Measurements from ENCODE around the gene PIGC.

Gene PIGC

DNA sequence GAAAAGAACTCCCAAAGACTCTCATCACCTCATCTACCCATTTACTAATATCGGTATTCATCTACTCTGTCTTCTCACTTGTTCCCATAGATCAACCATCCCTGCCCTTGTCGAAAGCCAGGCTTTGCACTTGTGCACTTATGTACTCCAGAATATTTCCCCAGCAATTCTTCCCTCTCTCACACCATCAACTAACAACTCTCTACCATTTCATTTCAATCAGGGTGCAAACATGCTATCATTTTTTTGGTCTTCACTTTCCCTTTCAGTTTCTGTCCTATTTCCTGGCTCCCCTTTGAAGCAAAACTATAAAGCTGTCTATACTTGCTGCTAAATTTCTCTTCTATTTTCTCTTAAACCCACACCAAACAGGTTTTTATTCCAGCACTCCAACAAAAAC lies 16.7 kb downstream of the PIGC start:
- no peak for DNase-seq

DNA sequence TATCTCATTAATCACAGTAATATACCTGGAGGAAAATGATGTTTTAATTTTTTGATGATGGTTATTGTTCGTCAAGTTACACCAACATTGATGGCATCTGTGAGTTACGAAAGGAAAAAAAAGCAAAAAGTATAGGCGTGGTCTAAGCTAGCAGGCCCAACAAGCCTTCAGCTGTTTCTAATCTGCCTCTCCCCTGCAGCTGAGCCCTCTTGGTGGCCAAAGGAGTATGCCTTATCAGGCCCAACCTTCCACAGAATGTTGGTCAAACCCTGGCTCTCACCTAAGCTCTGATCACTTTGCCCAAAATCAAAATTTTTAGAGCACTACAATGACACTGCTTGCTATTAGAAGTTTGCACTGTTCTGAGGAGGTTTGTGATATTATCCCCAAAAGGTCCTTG lies 18.5 kb downstream of the PIGC start:
- no peak for DNase-seq

DNA sequence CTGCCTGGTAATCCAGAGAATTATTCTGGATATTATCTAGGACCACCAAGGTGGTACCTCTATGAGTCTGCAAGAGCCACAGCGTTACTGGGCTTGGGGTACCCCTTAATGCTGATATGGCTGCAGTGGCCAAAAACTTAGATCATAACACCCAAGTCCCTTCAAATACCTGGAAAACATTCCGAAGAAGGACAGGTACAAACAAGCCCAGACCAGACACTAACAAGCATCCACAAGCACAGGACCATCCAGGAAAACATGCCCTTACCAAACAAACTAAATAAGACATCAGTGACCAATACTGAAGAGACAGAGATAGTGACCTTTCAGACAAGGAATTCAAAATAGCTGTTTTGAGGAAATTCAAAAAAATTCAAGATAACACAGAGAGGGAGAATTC lies 20.5 kb downstream of the PIGC start:
- DNase-seq: no peak

DNA sequence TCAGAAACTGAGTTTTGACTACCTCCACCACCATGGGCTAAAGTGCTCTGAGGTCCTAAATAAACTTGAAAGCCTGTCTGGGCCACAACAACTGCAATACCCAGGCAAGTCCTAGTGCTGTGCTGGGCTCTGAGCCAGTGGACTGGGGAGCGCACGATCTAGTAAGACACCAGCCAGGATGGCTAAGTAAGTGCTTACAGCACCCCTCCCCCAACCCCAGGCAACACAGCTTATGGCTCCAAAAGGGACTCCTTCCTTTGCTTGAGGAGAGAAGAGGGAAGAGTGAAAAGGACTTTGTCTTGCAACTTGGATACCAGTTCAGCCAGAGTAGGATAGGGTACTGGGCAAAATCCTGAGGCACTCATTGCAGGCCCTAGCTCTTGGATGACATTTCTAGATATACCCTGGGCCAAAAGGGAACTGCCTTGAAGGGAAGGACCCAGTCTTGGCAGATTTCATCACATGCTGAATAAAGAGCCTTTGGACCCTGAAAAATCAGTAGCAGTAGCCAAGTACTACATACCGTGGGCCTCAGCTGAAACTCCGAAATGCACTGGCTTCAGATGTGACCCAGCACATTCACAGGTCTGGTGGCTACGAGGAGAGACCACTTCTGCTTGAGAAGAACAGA lies 21.8 kb downstream of the PIGC start:
- no peak for DNase-seq

DNA sequence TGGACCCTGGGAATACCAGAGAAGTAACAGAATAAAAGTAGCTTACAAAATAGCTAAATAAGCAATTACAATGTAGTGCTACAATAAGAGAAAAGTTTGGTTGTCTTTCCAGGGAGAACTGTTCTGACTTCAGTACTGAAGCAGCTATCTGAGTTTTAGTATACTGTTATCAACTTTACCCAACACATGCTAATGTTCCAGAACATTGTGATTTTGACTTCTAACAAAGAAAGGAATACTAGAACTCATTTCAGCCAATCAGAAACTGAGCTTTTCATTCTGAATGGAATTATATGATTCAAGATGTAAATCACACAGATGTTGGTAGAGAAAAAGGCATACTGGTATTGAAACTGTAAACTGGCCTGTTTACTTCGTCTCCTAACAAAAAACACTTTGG lies 23.5 kb downstream of the PIGC start, which contains the start of gene C1orf105:
C1orf105 (plus strand) TSS at position 301 of the 400 bp plus-strand sequence. CDS start 201 bp downstream, outside the sequence.
- no peak for DNase-seq

DNA sequence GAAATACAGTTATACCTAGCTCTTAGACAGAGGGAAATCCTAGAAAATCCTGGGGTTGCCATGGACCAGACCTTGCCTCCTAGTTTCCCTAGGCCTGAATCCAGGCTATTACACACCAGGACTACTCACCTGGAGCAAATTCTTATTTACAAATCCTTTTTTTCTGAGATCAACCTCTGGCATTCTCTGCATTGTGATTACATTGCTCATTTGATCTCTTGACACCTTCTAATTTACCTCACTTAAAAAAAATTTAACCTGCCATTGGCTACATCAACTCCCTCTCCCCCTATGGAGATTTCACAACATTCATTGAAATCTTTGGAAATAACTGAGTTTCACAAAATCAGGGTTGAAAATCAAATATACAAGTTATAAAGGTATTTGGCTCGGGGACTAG lies 26.3 kb downstream of the PIGC start:
- DNase-seq: no peak

DNA sequence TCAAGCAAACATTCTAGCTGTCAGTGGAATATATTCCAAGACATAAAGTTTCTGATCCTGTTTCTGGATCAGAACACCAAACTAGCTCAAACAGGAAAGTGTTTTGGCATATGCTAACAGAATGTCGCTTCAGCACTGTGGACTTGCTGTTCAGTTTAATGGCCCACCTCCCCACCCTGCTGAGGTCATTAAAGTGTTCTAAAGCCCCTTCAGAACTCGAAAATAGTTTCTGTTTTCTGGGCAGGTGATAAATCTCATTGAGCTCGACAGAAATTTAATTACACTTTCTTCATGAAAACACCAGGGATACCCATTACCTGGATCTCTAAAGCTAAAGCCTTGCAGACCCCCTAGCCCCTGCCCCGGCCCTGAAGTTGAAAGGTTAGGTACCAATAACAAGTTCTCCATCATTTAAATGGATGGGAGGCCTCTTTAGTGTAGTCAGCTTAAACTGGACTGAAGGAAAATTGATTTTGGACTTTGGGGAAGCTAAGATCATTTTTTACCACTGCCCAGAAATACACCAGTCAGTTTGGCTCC lies 27.3 kb downstream of the PIGC start:
- DNase-seq: no peak

DNA sequence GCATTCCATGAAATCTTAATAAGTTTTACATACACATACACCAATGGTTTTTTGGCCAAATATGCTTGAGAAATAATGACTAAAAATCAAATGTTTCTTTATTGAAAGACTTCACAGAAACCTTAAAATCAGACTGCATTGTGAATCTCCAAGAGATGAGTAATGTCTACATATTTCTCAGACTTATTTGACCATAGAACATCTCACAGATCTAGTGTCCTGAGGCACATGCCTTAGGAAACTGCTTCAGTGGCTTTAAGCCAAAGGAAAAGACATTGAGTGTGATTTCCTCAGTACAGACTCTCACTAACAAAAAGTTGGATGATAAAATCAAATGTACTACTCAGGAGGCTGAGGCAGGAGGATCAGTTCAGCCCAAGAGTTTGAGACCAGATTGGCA lies 29.5 kb downstream of the PIGC start:
- DNase-seq: no peak

DNA sequence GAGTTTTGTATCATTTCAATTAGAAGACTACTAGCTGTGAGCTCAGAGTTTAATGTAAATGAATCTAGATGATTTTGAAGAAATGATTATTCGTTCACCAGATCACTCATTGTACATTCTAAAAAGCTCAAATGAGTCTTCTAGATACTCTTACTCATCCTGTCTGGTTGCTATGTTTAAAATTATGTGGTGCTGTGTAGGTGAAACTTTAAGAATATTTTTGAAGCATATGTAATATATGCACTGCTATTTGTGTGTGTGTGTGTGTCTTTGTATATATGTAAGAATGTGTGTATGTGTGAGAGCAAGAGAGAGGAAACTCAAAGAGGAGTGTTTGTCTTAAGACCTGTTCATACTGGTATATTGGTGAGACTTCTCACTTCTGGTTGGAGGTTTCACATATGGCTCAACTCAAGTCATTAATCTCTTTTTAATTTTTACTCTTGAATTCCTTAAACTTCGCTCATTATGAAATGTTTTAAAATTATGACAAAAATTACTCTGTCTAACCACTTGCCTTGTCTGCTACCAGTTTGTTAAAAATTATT lies 32.0 kb downstream of the PIGC start:
- DNase-seq: no peak

DNA sequence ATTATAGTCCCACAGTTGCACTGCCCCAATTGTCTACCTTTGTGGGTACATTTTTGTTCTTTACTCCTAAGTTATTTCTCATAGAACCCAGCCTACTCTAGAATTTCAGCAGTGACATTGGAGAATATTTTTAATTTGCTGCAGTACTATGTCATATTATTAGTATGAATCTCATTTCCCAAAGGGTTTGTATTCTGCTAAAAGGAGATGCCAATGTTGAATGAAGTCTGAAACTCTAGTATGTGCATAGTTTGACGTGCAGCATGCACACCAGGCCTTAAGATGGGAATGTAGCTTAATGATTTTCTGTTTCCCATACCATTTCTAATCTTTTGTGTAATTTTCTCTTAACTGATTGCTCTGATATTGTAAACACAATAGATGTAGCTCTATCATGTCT lies 33.8 kb downstream of the PIGC start:
- DNase-seq: no peak

DNA sequence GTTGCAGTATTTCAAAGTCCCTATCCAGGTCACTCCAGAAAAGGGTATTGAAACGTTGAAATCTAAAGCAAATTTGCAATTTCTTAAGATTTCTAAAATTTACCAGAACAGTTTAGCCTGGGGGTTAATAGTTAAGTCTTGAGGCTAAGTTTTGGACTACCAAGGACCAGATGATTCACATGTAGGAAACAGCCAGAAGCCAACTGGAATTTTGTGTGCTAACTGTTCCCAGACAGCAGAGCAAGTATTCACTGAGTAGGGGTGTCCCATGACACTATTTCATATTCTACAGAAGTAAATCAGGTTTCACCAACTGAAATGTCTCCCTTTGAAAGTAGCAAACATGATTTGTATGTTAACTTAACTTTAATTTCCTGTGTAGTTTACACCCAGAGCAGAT lies 34.9 kb downstream of the PIGC start:
- no peak for DNase-seq

DNA sequence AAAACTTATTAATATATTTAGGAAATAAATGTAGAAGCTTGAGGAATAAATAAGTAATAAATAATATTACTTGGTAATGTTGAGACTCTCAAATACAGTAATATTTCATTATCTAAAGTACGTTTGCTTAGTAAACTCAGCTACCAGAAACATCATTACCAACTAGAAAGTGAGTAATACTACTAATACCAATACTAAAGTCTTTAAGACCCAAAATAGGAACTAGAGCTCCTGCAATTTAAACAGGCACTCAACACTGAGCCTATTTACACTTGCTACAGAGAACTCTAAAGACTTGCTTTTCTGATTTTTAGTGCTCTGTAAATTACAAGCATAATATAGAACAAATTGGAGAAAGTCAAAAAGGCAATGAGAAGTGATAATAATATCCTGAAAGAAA lies 36.9 kb downstream of the PIGC start:
- no peak for DNase-seq

DNA sequence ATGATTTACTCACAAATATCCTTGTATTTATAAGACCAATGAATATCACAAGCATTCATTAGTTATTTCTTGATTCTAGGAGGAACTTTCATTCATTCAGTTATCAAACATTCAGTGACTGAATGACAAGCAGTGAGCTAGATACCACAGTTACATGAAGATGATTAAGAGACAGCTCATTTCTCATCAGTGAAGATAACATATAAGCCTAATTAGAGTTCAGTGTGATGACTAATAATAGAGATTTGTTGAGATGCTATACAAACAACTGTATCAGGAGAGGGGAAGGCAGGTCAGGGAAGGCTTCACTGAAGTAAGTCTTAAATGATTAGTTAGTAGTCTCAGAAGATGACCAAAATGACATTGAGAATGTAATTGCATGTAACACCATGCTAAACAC lies 38.0 kb downstream of the PIGC start:
- no peak for DNase-seq

DNA sequence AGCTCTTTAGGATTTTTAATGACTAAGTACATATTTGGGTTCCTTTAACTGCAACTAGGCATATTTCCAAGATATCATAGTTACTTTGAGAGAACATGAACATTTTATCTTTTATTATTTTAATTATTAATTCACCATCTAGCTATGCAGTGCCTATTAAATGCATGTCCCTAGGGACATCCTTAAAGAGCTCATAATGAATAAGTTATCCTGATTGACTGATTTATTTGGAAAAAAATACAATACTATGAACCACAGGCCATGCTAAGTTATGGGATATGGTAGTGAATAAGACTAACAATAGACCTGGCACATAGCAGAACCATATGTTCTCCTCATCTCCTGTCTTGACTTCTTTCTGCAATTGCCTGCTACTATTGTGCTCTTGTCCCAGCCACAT lies 39.7 kb downstream of the PIGC start:
- no peak for DNase-seq

DNA sequence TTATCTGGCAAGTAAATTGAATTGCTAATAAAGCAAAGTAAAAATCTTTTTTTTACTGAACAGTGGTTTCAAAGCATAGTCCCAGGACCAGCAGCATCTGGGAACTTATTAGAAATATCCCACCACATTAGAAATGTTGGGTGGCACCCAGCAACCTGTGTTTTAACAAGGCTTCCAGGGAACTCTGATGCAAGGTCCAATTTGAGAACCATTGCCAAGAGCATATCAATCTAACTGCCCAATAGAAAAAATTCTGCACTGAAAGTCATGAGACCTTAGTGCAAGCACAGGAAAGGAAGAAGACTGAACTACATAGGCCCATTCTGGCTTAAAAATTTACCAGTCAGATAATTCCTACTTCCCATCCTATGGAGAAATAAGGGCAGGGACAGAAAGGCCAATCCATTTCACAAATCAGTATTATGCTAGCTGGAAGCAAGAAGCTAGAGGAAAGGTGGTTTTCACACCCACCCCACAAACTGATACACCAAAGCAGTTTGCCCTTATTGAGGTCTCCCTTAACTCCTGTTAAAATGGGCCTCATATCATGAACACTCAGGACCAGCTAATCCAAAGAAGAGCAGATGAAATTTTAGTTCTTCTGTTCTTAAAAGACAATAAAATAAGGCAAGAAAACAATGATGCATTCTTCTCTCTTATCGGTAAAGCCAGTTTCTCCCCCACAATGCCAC lies 40.8 kb downstream of the PIGC start:
- no peak for DNase-seq

DNA sequence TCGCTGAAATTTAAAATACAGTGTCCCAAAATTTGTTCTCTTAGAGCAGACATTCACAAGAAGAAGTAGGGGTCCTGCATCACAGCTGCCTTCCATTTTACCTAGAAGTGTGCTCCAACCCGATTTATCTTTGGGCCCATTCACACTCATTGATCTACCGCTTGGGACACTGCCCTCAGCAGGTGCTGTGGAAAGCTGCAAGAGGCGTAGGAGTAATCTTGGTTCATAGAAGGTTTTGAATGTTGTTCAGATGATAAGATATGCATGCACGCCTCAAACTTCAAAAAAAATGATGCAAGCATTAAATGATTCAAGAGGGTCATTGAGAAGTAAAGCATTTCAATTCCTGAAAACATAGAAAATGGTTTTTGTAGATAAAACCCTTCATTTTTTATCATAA lies 42.0 kb downstream of the PIGC start:
- no peak for DNase-seq

DNA sequence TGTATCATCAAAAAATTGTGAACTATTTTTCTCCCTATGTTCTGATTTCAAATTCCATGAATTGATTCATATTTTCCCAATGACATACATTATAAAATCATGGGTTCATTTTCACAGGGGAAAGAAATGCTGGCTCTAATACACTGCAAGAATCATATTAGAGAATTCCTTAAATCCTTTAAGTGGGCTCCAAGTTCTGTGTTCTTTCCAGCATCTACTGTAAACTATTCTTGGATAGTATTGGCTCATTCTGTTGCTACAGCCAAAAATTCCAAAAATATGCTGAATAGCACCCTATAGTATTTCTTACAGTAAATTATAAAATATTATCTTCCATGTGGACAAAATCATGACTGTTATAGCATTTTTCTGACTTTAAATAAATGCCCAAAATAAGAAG lies 42.4 kb downstream of the PIGC start:
- DNase-seq: no peak

DNA sequence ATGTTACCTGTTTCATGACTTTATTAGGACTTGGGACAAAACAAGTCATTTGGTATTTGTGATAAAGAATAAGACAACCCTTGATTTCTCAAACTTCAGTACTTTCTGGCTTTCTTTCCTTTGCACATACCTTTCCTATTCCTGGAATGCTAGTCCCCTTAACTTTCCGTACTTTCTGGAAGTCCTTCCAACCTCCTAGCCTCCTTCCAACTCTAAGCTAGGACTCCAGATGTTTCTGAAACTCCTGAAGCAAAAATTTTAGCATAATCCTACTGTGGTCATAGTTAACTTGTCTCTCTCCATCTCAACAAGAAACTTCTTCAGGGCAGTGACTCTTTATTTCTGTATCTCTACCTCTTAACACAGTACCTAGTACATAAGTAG lies 43.2 kb downstream of the PIGC start:
- DNase-seq: no peak

DNA sequence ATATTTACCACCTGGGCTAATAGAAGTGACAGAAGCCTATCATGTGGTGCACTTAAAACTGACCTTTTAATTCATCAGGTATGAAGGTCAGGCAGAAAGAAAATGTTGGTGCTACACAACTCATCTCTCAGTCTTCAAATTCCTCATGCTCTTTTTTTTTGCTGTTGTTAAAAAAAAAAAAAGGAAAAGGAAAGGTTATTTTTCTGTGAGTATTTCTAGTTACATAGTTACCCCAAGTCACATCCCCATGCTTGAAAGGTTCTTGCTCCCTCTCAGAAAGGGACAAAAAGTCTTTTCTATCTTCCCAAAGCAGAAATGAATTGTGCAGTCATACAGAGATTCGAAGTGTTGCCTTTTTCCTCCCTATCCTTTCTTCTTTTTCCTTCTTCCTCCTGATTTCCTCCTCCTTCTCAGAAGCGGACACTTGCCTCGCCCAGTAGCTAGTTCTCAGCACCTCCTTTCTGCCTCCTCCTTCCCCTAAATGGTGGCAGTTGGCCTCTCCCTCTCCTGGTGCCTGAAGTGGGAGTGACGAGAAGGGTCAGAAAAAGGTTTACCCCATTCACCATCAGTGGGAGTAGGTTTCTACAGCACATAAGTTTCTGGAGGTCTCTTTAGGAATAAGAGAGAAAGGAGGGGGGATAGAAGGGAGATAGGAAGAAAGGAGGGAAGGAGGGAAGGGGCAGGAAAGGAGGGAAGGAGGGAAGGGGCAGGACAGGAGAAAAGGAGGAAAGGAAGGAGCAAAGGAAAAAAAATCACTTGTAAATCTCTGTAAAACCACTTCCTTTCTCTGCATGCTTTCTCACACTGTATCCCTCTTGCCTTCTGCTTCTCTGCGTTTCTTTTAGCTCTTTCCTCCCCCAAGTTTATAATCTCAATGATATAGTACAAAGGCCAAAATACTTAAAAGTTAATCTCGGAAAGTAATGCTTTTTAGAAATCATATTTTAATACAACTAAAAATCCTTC lies 43.8 kb downstream of the PIGC start:
- DNase-seq: no peak

DNA sequence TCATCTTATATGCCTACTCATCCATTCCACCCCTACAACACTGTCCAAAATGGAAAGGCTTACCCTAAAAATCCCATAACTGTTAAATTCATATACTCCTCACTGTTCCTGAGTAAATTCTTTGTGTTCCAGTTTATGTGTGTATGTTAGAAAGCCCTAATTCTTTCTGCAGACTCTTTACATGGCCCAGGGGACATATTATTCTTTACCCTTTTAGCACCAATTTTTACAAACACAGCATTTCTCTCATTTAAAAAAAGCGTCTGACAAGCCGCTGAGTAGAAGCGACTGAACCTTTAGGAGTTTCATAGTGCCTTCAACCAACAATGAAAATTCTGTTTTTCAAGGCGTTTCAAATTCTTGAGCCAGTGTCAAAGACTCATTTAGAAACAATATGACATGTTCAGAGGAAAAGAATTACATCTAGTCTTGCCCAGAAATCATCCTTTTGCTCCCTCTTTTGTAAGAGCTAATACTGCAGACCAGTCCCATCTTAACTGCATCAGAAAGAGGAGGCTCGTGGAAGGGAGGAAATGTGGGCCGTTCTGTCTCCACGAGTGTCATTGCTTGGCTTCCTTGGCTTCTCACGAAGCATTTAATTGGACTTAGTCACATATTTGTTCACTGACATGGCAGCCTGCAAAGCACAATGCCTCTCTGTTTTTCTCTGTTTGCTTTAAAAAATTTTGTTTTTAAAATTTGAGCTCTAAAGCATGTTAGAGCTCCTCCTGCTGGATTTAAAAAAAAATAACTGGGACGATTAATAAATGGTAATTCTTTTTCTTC lies 44.7 kb downstream of the PIGC start:
- no peak for DNase-seq

DNA sequence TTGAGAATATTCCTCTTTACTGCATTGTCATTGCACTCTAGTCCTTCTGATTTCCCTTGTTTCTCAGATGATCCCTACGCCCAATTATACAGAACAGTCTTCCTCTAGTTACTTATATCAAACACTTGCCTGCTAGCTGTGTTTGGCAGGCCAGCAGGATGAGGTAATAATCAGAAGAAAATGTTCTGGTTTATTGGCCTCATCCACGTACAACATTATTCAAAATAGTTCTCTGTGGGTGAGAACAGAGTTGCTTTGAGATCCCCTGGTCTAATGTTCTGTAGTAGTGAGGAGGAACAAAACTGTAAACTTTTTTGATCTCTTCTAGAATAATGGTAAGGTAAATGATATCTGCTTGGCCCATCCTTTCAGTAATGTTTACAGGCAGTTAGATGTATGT lies 45.7 kb downstream of the PIGC start:
- DNase-seq: no peak

DNA sequence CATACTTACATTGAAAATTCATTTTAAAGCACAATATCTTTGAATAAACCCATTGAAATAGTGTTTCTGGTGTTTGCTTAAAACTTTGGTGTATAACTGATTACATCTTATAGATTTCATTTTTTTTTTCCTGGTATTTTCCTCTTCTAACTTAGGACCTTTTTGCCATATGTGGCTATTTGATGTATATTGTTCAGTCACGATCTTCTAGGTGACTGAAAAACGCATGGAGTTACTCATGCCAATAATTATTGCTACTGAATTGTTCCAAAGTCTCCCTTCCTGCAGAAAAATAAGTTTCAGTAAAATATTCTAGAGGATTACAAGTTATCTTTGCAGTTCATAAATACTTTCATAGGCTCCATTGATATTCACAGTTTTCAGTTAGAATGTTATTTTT lies 46.2 kb downstream of the PIGC start:
- DNase-seq: no peak

All from activated CD4-positive, CD25-positive, alpha-beta regulatory T cell (primary cell).